Loucy (cell line): ENCODE measurements around the gene INPP5J.

Experiments
- H2AFZ ChIP-seq: fragments of 200-600 bp; sonication (generic); 2 replicates; pipeline ENCODE4 v1.6.0; 2016; ENCODE audit warnings: antibody characterized with exemption, mild to moderate bottlenecking, low read length, moderate library complexity
- H3F3A ChIP-seq: fragments of 200-600 bp; 2 replicates; pipeline ENCODE4 v1.6.0; 2016; ENCODE audit warnings: antibody characterized with exemption, low read depth, mild to moderate bottlenecking
- H3K27me3 ChIP-seq: fragments of 200-600 bp; sonication (generic); 2 replicates; pipeline ENCODE4 v1.6.1; 2014; ENCODE audit warnings: low read length, mild to moderate bottlenecking; ENCODE audit not compliant: insufficient read depth, poor library complexity, severe bottlenecking
- H3K36me3 ChIP-seq: fragments of 200-600 bp; sonication (generic); 2 replicates; pipeline ENCODE4 v1.6.1; 2016; ENCODE audit warnings: low read length; ENCODE audit not compliant: insufficient read depth
- H3K4me1 ChIP-seq: fragments of 200-600 bp; sonication (generic); 2 replicates; pipeline ENCODE4 v1.5.1; 2014; ENCODE audit warnings: low read length, mild to moderate bottlenecking; ENCODE audit not compliant: insufficient read depth, poor library complexity, severe bottlenecking
- H3K4me2 ChIP-seq: fragments of 200-600 bp; sonication (generic); 2 replicates; pipeline ENCODE4 v1.6.0; 2014; ENCODE audit warnings: antibody characterized with exemption, low read length, low read depth, mild to moderate bottlenecking; ENCODE audit not compliant: poor library complexity, severe bottlenecking
- H3K4me3 ChIP-seq: fragments of 200-600 bp; sonication (generic); 2 replicates; pipeline ENCODE4 v1.5.1; 2014; ENCODE audit warnings: low read length, mild to moderate bottlenecking, mixed read lengths; ENCODE audit not compliant: poor library complexity, severe bottlenecking
- H3K79me2 ChIP-seq: fragments of 200-600 bp; sonication (generic); 2 replicates; pipeline ENCODE4 v1.6.1; 2014; ENCODE audit warnings: low read length; ENCODE audit not compliant: insufficient read depth
- H3K9ac ChIP-seq: fragments of 200-600 bp; sonication (generic); 2 replicates; pipeline ENCODE4 v1.6.0; 2014; ENCODE audit warnings: mild to moderate bottlenecking, low read depth, low read length, moderate library complexity; ENCODE audit not compliant: poor library complexity, severe bottlenecking
- H3K9me2 ChIP-seq: fragments of 200-600 bp; sonication (generic); replicated peaks from 2 replicates; pipeline ENCODE4 v1.6.1; 2016; ENCODE audit warnings: low read depth, low read length, mixed read lengths
- H3K9me3 ChIP-seq: fragments of 200-600 bp; sonication (generic); 2 replicates; pipeline ENCODE4 v1.6.1; 2014; ENCODE audit warnings: mild to moderate bottlenecking, antibody characterized with exemption, low read length, low read depth; ENCODE audit not compliant: insufficient read depth
- H4K20me1 ChIP-seq: fragments of 200-600 bp; sonication (generic); 2 replicates; pipeline ENCODE4 v1.6.0; 2014; ENCODE audit warnings: antibody characterized with exemption, low read length, mild to moderate bottlenecking; ENCODE audit not compliant: insufficient read depth, poor library complexity, severe bottlenecking
- EZH2phosphoT487 ChIP-seq: fragments of 200-600 bp; IDR thresholded peaks from 2 replicates; pipeline ENCODE4 v1.6.1; 2018; ENCODE audit warnings: antibody characterized with exemption, mild to moderate bottlenecking, moderate library complexity, borderline replicate concordance
- TF ChIP-seq, protein P1 (sequence below): fragments of 200-600 bp; sonication (generic); conservative IDR thresholded peaks from 2 replicates; pipeline ENCODE4 v1.5.1; 2014; ENCODE audit warnings: mild to moderate bottlenecking, antibody characterized with exemption, low read length

The INPP5J gene

GRCh38 chr22:31105282-31105929, 17.4 kb upstream of the INPP5J start:
- Histone ChIP-seq H3F3A (no peaks in the 10 kb centered on the region), H3K79me2 (no peaks in the 10 kb centered on the region), H3K4me1 (peaks cover 3% of the 10 kb centered on the region), H3K36me3 (no peaks in the 10 kb centered on the region), H3K27me3 (no peaks in the 10 kb centered on the region), H3K9me2 (no peaks in the 10 kb centered on the region), H2AFZ (no peak overlapping the region), H3K4me2 (no peak overlapping the region), H3K9me3 (no peaks in the 10 kb centered on the region), H3K4me3 (no peak overlapping the region), H3K9ac (no peak overlapping the region), H4K20me1 (no peaks in the 10 kb centered on the region)
- TF ChIP-seq EZH2phosphoT487, result no peak
- TF ChIP-seq, protein P1, sequence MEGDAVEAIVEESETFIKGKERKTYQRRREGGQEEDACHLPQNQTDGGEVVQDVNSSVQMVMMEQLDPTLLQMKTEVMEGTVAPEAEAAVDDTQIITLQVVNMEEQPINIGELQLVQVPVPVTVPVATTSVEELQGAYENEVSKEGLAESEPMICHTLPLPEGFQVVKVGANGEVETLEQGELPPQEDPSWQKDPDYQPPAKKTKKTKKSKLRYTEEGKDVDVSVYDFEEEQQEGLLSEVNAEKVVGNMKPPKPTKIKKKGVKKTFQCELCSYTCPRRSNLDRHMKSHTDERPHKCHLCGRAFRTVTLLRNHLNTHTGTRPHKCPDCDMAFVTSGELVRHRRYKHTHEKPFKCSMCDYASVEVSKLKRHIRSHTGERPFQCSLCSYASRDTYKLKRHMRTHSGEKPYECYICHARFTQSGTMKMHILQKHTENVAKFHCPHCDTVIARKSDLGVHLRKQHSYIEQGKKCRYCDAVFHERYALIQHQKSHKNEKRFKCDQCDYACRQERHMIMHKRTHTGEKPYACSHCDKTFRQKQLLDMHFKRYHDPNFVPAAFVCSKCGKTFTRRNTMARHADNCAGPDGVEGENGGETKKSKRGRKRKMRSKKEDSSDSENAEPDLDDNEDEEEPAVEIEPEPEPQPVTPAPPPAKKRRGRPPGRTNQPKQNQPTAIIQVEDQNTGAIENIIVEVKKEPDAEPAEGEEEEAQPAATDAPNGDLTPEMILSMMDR, result no peak

DNA sequence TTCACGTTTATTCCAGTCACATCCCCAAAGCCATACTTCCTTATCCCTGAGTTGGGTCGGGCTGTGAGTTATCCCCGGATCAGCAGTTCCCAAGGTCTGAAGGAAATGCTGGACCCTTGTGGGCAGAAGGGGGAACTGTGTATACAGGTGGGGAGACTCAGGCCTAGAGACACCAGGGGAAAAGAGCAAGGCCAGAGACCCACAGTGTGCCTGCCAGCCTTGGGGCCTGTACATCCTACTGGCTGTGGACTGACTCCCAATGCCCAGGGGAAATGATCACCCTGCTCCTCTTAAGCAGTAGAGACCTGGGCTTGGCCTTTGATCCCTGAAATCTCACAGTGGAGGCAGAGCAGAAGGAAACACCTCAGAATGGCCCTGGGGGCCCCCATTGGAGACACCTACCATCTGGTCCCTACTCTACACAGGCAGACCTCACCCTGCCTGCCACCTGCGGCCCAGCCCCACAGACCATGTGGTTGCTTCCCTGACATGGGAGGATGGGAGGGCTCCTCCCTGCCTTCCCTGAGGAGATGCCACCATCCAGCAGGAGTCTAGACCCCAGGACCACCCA, 16.7 kb upstream of the INPP5J start:
- TF ChIP-seq, protein P1, result no peak
- no peak for TF ChIP-seq EZH2phosphoT487
- Histone ChIP-seq H3K36me3 (no peaks in the 10 kb centered on the region), H3K4me1 (peaks cover 3% of the 10 kb centered on the region), H3F3A (no peaks in the 10 kb centered on the region), H3K9me2 (no peaks in the 10 kb centered on the region), H3K9ac (no peak overlapping the region), H3K4me3 (no peak overlapping the region), H3K4me2 (no peak overlapping the region), H4K20me1 (no peaks in the 10 kb centered on the region), H2AFZ (no peak overlapping the region), H3K27me3 (no peaks in the 10 kb centered on the region), H3K9me3 (no peaks in the 10 kb centered on the region), H3K79me2 (no peaks in the 10 kb centered on the region)

- Histone ChIP-seq H3K79me2 (no peaks in the 10 kb centered on the region), H3K9ac (no peak overlapping the region), H3K9me3 (no peaks in the 10 kb centered on the region), H3F3A (no peaks in the 10 kb centered on the region), H4K20me1 (no peaks in the 10 kb centered on the region), H3K4me1 (peaks cover 3% of the 10 kb centered on the region), H2AFZ (no peak overlapping the region), H3K9me2 (no peaks in the 10 kb centered on the region), H3K4me2 (no peak overlapping the region), H3K27me3 (no peaks in the 10 kb centered on the region), H3K36me3 (no peaks in the 10 kb centered on the region), H3K4me3 (no peak overlapping the region)
- no peak for TF ChIP-seq EZH2phosphoT487
- TF ChIP-seq, protein P1, result no peak
Measured at GRCh38 chr22:31106731-31107177, 16.0 kb upstream of the INPP5J start.
